ENCODE results near the gene VGLL4. TPM values are rescaled to one million over a fixed set of nuclear protein-coding genes. Genes with fewer than 3 reads are reported as not detected.

VGLL4 gene
- total RNA-seq, 1 experiment from 2014 or later, result 41.2 TPM

GRCh38 chr3:11658180-11658579, 14.5 kb upstream of the VGLL4 start:
- BruUV-seq (replicated peaks), result no TSS peak
- no peak overlapping the region for H3K27ac ChIP-seq (ENCODE audit: low read depth, low read length, poor library complexity, severe bottlenecking)
- H3K4me1 ChIP-seq (ENCODE audit: insufficient read depth, low read length, poor library complexity, severe bottlenecking), result no peaks in the 10 kb centered on the region
- H3K9me3 ChIP-seq (ENCODE audit: low read depth, low read length, poor library complexity, severe bottlenecking), result no peaks in the 10 kb centered on the region
- no peaks in the 10 kb centered on the region for H3K36me3 ChIP-seq (ENCODE audit: insufficient read depth, low read length, poor library complexity, severe bottlenecking)
- no peaks in the 10 kb centered on the region for H3K27me3 ChIP-seq (replicated peaks; ENCODE audit: insufficient read depth, low read depth, low read length, poor library complexity)
- DNase-seq (ENCODE audit: low spot score), result no peak
- H3K4me3 ChIP-seq (ENCODE audit: low read depth, low read length, poor library complexity, severe bottlenecking), result no peak overlapping the region
- ChIA-PET POLR2A (ENCODE audit: low non-redundant PET) (no interaction called here), CTCF (interaction anchor here (0.6 kb wide), 1 partner anchor 8 kb away, joined by 6 read pairs; no protein-coding TSS in a partner anchor)
- TF ChIP-seq, protein P1, sequence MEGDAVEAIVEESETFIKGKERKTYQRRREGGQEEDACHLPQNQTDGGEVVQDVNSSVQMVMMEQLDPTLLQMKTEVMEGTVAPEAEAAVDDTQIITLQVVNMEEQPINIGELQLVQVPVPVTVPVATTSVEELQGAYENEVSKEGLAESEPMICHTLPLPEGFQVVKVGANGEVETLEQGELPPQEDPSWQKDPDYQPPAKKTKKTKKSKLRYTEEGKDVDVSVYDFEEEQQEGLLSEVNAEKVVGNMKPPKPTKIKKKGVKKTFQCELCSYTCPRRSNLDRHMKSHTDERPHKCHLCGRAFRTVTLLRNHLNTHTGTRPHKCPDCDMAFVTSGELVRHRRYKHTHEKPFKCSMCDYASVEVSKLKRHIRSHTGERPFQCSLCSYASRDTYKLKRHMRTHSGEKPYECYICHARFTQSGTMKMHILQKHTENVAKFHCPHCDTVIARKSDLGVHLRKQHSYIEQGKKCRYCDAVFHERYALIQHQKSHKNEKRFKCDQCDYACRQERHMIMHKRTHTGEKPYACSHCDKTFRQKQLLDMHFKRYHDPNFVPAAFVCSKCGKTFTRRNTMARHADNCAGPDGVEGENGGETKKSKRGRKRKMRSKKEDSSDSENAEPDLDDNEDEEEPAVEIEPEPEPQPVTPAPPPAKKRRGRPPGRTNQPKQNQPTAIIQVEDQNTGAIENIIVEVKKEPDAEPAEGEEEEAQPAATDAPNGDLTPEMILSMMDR (conservative IDR thresholded peaks at IDR 0.05; ENCODE audit: low read depth, low read length), result no peak
- intact Hi-C loops (cut with micrococcal nuclease; ENCODE audit: unreplicated experiment), result loop anchor here (5.0 to 10.0 kb wide), 3 partner anchors 144 to 713 kb away; no protein-coding TSS in a partner anchor

- H3K27ac ChIP-seq (ENCODE audit: low read depth, low read length, poor library complexity, severe bottlenecking), result no peak overlapping the region
- H3K9me3 ChIP-seq (ENCODE audit: low read depth, low read length, poor library complexity, severe bottlenecking), result no peaks in the 10 kb centered on the region
- POLR2A ChIA-PET (ENCODE audit: low non-redundant PET), result no interaction called here
- intact Hi-C loops (cut with micrococcal nuclease; ENCODE audit: unreplicated experiment), result loop anchor here (5.0 to 10.0 kb wide), 3 partner anchors 147 to 711 kb away; no protein-coding TSS in a partner anchor
- CTCF ChIA-PET, result interaction anchor here (0.7 to 1.2 kb wide), 2 partner anchors 51 to 149 kb away, joined by 4 read pairs; no protein-coding TSS in a partner anchor
- no TSS peak for BruUV-seq (replicated peaks)
- no peaks in the 10 kb centered on the region for H3K4me1 ChIP-seq (ENCODE audit: insufficient read depth, low read length, poor library complexity, severe bottlenecking)
- TF ChIP-seq EZH2 (IDR thresholded peaks at IDR 0.05; ENCODE audit: borderline replicate concordance, low read depth, low read length, poor library complexity, severe bottlenecking), result no peak
- TF ChIP-seq, protein P1 (conservative IDR thresholded peaks at IDR 0.05; ENCODE audit: low read depth, low read length), result peak; percentile 66
- DNase-seq (ENCODE audit: low spot score), result peak; percentile 50
- no peaks in the 10 kb centered on the region for H3K27me3 ChIP-seq (replicated peaks; ENCODE audit: insufficient read depth, low read depth, low read length, poor library complexity)
- no peak overlapping the region for H3K4me3 ChIP-seq (ENCODE audit: low read depth, low read length, poor library complexity, severe bottlenecking)
- H3K36me3 ChIP-seq (ENCODE audit: insufficient read depth, low read length, poor library complexity, severe bottlenecking), result no peaks in the 10 kb centered on the region
Observed at GRCh38 chr3:11655196-11655928, 11.6 kb upstream of the VGLL4 start.

DNA sequence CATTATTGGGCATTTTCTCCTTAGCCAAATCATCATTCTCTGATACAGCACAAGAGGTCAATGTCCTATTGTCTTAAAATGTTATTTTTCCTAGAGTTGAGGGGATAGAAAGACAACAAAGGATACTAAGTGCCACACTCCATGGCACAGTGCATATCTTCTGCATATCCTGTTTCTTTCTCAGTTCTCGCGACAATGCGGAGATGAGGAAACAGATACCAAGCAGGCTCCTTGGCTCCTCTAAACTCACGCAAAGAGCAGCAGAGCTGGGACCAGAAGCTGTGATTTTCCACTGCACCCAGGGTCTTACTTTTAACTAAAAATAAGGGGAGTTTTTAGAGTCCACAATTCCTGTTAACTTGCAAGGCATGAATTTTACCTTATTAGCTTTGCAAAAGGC, 10.5 kb upstream of the VGLL4 start:
- H3K4me3 ChIP-seq (ENCODE audit: low read depth, low read length, poor library complexity, severe bottlenecking), result no peak overlapping the region
- ChIA-PET POLR2A (ENCODE audit: low non-redundant PET) (no interaction called here), CTCF (no interaction called here)
- intact Hi-C loops (cut with micrococcal nuclease; ENCODE audit: unreplicated experiment), result loop anchor here (5.0 to 10.0 kb wide), 3 partner anchors 181 to 709 kb away; no protein-coding TSS in a partner anchor
- H3K27ac ChIP-seq (ENCODE audit: low read depth, low read length, poor library complexity, severe bottlenecking), result no peak overlapping the region
- H3K27me3 ChIP-seq (replicated peaks; ENCODE audit: insufficient read depth, low read depth, low read length, poor library complexity), result no peaks in the 10 kb centered on the region
- no TSS peak for BruUV-seq (replicated peaks)
- H3K4me1 ChIP-seq (ENCODE audit: insufficient read depth, low read length, poor library complexity, severe bottlenecking), result no peaks in the 10 kb centered on the region
- no peaks in the 10 kb centered on the region for H3K36me3 ChIP-seq (ENCODE audit: insufficient read depth, low read length, poor library complexity, severe bottlenecking)
- TF ChIP-seq, protein P1 (conservative IDR thresholded peaks at IDR 0.05; ENCODE audit: low read depth, low read length), result no peak
- no peak for TF ChIP-seq EZH2 (IDR thresholded peaks at IDR 0.05; ENCODE audit: borderline replicate concordance, low read depth, low read length, poor library complexity, severe bottlenecking)
- H3K9me3 ChIP-seq (ENCODE audit: low read depth, low read length, poor library complexity, severe bottlenecking), result no peaks in the 10 kb centered on the region
- no peak for DNase-seq (ENCODE audit: low spot score)
